WI38 (cell line): ENCODE data around the gene ISG15.
A peak's percentile ranks its signal among the peaks of the same experiment; 100 is the strongest.
"Not testable (repeated sequence)": the region's sequence is repeated elsewhere in the genome, so short reads cannot be mapped to it uniquely, and the experiment has no call there.

Source experiments
- H3K4me3 ChIP-seq: 2 replicates; pipeline ENCODE4 v1.5.1; 2011; ENCODE audit warnings: low read depth, mild to moderate bottlenecking, control low read depth, low read length
- CTCF ChIP-seq: IDR thresholded peaks from 2 replicates; pipeline ENCODE4 v1.5.1; 2012; ENCODE audit warnings: low read depth, mild to moderate bottlenecking, control low read depth, low read length

Gene ISG15

GRCh38 chr1:1026599-1027413 is 13.5 kb downstream of the ISG15 start:
- no peak overlapping the region for H3K4me3 ChIP-seq
- TF ChIP-seq CTCF, result no peak

- H3K4me3 ChIP-seq, result no peak overlapping the region
- no peak for TF ChIP-seq CTCF
Observed at GRCh38 chr1:1027791-1028190, 14.5 kb downstream of the ISG15 start.

GRCh38 chr1:1030867-1031658 is 17.8 kb downstream of the ISG15 start:
- not testable (repeated sequence) for H3K4me3 ChIP-seq

GRCh38 chr1:1031659-1032235 is 18.4 kb downstream of the ISG15 start:
- TF ChIP-seq CTCF, result no peak
- no peak overlapping the region for H3K4me3 ChIP-seq

- no peak overlapping the region for H3K4me3 ChIP-seq
Observed at GRCh38 chr1:1032424-1032823, 19.1 kb downstream of the ISG15 start.

GRCh38 chr1:1033009-1033587 is 19.8 kb downstream of the ISG15 start:
- peak; percentile 50 for TF ChIP-seq CTCF
- H3K4me3 ChIP-seq, result no peak overlapping the region

More at GRCh38 chr1:1032424-1032823, 19.1 kb downstream of the ISG15 start:
- no peak for TF ChIP-seq CTCF

GRCh38 chr1:1033731-1034438 is 20.6 kb downstream of the ISG15 start:
- TF ChIP-seq CTCF, result no peak
- no peak overlapping the region for H3K4me3 ChIP-seq
